Body of pancreas (tissue), 4 donors: ENCODE measurements around the gene SPA17.

Source experiments
- CTCF ChIP-seq, 7 experiments: fragments of 450-650 bp in 4 of 7; fragments of 200-600 bp in 3 of 7; sonication (generic) in 3 of 7; IDR thresholded peaks; one replicate each; pipeline ENCODE4 v1.5.1; 2016 to 2019; ENCODE audit warnings: antibody characterized with exemption in 7 of 7
- POLR2A ChIP-seq, 3 donors: fragments of 450-650 bp; IDR thresholded peaks; one replicate each; pipeline ENCODE4 v1.6.1; 2016; ENCODE audit warnings: antibody characterized with exemption in 3 of 3, mild to moderate bottlenecking in 2 of 3

GRCh38 chr11:124722176-124722575, 48.5 kb downstream of the SPA17 start:
- TF ChIP-seq CTCF (IDR thresholded peaks at IDR 0.05) (no peak), POLR2A (IDR thresholded peaks at IDR 0.05) (no peak)
